Fibroblast of villous mesenchyme (primary cell): ENCODE data around the gene LIN54. TPM values are rescaled to one million over a fixed set of nuclear protein-coding genes. Genes with fewer than 3 reads are reported as not detected.
"Not testable (repeated sequence)": the region's sequence is repeated elsewhere in the genome, so short reads cannot be mapped to it uniquely, and the experiment has no call there.

Experiments
- DNase-seq: peaks from one replicate; pipeline ENCODE4 v3.0.0-alpha.2; 2010; ENCODE audit warnings: low read depth
- H3K4me3 ChIP-seq: 2 replicates; pipeline ENCODE4 v1.5.1; 2011; ENCODE audit warnings: low read depth, mild to moderate bottlenecking, low read length
- total RNA-seq: library from RNA; depleted of rRNA; stranded (reverse); fragments of >200 nt; gene quantifications from 2 replicates; pipeline ENCODE4 v1.2.3, GENCODE V29; 2012
- TF ChIP-seq, protein P1 (sequence below): IDR thresholded peaks from 2 replicates; pipeline ENCODE4 v1.5.1; 2012; ENCODE audit warnings: low read depth, mild to moderate bottlenecking, low read length; ENCODE audit not compliant: insufficient read depth

LIN54 gene
- total RNA-seq, 1 donor, result 16.8 TPM

DNA sequence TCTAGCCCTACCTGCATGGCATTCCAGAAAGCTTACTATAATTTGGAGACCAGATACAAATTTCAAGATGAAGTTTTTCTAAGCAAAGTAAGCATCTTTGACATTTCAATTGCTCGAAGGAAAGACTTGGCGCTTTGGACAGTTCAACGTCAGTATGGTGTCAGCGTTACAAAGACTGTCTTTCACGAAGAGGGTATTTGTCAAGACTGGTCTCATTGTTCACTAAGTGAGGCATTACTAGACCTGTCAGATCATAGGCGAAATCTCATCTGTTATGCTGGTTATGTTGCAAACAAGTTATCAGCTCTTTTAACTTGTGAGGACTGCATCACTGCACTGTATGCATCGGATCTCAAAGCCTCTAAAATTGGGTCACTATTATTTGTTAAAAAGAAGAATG is 92.5 kb downstream of the LIN54 start:
- TF ChIP-seq, protein P1, sequence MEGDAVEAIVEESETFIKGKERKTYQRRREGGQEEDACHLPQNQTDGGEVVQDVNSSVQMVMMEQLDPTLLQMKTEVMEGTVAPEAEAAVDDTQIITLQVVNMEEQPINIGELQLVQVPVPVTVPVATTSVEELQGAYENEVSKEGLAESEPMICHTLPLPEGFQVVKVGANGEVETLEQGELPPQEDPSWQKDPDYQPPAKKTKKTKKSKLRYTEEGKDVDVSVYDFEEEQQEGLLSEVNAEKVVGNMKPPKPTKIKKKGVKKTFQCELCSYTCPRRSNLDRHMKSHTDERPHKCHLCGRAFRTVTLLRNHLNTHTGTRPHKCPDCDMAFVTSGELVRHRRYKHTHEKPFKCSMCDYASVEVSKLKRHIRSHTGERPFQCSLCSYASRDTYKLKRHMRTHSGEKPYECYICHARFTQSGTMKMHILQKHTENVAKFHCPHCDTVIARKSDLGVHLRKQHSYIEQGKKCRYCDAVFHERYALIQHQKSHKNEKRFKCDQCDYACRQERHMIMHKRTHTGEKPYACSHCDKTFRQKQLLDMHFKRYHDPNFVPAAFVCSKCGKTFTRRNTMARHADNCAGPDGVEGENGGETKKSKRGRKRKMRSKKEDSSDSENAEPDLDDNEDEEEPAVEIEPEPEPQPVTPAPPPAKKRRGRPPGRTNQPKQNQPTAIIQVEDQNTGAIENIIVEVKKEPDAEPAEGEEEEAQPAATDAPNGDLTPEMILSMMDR, result no peak
- DNase-seq, result no peak
- no peak overlapping the region for H3K4me3 ChIP-seq

- not testable (repeated sequence) for H3K4me3 ChIP-seq, DNase-seq
Measured at GRCh38 chr4:82913968-82914367, 96.7 kb downstream of the LIN54 start.

DNA sequence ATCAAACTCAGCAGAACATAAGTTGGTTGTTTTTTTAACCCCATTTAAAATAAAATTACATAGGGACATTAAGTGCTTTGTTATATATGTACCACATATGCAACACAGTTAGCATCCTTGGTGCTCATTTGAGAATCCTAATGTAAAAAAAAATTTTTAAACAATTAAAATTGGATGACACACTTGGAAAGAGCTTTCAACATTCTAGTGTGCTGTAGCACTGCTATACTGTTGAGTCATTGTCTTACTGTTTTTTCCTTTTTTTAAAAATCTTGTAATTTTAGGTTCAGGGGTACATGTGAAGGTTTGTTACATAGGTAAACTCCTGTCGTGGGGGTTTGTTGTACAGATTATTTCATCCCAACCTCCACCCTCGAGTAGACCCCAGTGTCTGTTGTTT is 97.3 kb downstream of the LIN54 start:
- DNase-seq, result no peak
- H3K4me3 ChIP-seq, result no peak overlapping the region
- TF ChIP-seq, protein P1, result no peak

DNA sequence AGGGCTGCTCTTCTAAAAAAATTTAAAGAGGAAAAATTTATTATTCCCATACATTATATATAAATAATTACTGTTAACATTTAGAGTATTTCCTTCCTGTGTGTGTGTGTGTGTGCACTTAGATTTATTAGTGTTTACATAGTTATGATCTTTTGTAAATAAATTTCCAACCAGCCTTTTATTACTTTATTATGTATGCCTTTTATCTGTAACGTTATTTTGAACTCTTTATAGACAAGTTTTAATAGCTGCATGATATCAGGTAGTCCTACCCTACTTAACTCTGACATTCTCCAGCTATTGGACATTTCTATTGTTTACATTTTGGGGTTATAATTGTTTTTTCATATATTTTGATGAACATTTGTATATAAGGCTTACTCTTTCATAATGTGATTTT is 101.3 kb downstream of the LIN54 start:
- TF ChIP-seq, protein P1, result no peak
- H3K4me3 ChIP-seq, result no peak overlapping the region
- DNase-seq, result no peak

GRCh38 chr4:82906469-82906868 is 104.2 kb downstream of the LIN54 start:
- TF ChIP-seq, protein P1, result no peak
- no peak overlapping the region for H3K4me3 ChIP-seq
- DNase-seq, result no peak

DNA sequence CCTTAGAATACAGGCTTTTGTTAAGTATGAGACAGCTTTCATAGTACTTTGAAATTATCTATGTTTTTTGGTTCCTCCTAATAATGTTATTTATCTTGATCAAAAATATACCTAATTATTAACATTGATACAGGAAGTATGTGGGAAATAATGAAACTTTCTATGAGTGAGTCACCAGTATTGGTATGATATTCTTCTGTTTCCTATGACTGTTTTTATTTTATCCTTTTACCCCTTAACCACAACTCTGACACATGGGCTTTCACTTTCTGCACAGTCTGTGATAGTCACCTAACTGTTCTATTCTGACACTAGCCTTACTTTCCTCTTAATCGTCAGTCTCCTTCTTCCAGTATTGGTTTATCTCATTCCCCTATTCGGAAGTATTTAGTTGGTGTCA is 105.4 kb downstream of the LIN54 start:
- TF ChIP-seq, protein P1, result no peak
- H3K4me3 ChIP-seq, result no peak overlapping the region
- DNase-seq, result no peak

- TF ChIP-seq, protein P1, result no peak
- no peak for DNase-seq
- no peak overlapping the region for H3K4me3 ChIP-seq
Measured at GRCh38 chr4:82903737-82904136, 106.9 kb downstream of the LIN54 start.
